Ishikawa (cell line): Measurements from ENCODE around the gene SMG7.

Experiments used
- CEBPB ChIP-seq: IDR thresholded peaks from 2 replicates; pipeline ENCODE4 v1.6.1; 2012
- CREB1 ChIP-seq: IDR thresholded peaks from 2 replicates; pipeline ENCODE4 v1.6.1; 2012; ENCODE audit warnings: low read depth
- EGR1 ChIP-seq: IDR thresholded peaks from 2 replicates; pipeline ENCODE4 v1.6.1; 2012
- EP300 ChIP-seq: IDR thresholded peaks from 2 replicates; pipeline ENCODE4 v1.6.1; 2012; ENCODE audit warnings: borderline replicate concordance
- FOXM1 ChIP-seq: IDR thresholded peaks from 2 replicates; pipeline ENCODE4 v1.6.1; 2012; ENCODE audit warnings: low read depth, borderline replicate concordance
- MAX ChIP-seq: IDR thresholded peaks from 2 replicates; pipeline ENCODE4 v1.6.1; 2012
- NFIC ChIP-seq: IDR thresholded peaks from 2 replicates; pipeline ENCODE4 v1.6.1; 2012
- RAD21 ChIP-seq: IDR thresholded peaks from 2 replicates; pipeline ENCODE4 v1.6.1; 2012; ENCODE audit warnings: low read depth
- TAF1 ChIP-seq: IDR thresholded peaks from 2 replicates; pipeline ENCODE4 v1.6.1; 2012; ENCODE audit warnings: low read depth, mild to moderate bottlenecking
- TCF12 ChIP-seq: IDR thresholded peaks from 2 replicates; pipeline ENCODE4 v1.6.1; 2012; ENCODE audit warnings: low read depth
- TEAD4 ChIP-seq: IDR thresholded peaks from 2 replicates; pipeline ENCODE4 v1.6.1; 2012
- YY1 ChIP-seq: IDR thresholded peaks from 2 replicates; pipeline ENCODE4 v1.6.1; 2012; ENCODE audit warnings: low read depth
- ZBTB7A ChIP-seq: IDR thresholded peaks from 2 replicates; pipeline ENCODE4 v1.6.1; 2012; ENCODE audit warnings: low read depth
- TF ChIP-seq, protein P1 (sequence below): IDR thresholded peaks from 2 replicates; pipeline ENCODE4 v1.6.1; 2012; ENCODE audit warnings: low read depth, mild to moderate bottlenecking
- TF ChIP-seq, protein P2 (sequence below): IDR thresholded peaks from 2 replicates; pipeline ENCODE4 v1.6.1; 2012

SMG7 gene

GRCh38 chr1:183595537-183595936 is 123.2 kb downstream of the SMG7 start:
- no peak for TF ChIP-seq RAD21
- TF ChIP-seq EGR1: no peak
- TF ChIP-seq ZBTB7A: no peak
- TF ChIP-seq EP300: no peak
- TF ChIP-seq YY1: no peak
- TF ChIP-seq, protein P1, sequence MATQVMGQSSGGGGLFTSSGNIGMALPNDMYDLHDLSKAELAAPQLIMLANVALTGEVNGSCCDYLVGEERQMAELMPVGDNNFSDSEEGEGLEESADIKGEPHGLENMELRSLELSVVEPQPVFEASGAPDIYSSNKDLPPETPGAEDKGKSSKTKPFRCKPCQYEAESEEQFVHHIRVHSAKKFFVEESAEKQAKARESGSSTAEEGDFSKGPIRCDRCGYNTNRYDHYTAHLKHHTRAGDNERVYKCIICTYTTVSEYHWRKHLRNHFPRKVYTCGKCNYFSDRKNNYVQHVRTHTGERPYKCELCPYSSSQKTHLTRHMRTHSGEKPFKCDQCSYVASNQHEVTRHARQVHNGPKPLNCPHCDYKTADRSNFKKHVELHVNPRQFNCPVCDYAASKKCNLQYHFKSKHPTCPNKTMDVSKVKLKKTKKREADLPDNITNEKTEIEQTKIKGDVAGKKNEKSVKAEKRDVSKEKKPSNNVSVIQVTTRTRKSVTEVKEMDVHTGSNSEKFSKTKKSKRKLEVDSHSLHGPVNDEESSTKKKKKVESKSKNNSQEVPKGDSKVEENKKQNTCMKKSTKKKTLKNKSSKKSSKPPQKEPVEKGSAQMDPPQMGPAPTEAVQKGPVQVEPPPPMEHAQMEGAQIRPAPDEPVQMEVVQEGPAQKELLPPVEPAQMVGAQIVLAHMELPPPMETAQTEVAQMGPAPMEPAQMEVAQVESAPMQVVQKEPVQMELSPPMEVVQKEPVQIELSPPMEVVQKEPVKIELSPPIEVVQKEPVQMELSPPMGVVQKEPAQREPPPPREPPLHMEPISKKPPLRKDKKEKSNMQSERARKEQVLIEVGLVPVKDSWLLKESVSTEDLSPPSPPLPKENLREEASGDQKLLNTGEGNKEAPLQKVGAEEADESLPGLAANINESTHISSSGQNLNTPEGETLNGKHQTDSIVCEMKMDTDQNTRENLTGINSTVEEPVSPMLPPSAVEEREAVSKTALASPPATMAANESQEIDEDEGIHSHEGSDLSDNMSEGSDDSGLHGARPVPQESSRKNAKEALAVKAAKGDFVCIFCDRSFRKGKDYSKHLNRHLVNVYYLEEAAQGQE: no peak
- TF ChIP-seq, protein P2, sequence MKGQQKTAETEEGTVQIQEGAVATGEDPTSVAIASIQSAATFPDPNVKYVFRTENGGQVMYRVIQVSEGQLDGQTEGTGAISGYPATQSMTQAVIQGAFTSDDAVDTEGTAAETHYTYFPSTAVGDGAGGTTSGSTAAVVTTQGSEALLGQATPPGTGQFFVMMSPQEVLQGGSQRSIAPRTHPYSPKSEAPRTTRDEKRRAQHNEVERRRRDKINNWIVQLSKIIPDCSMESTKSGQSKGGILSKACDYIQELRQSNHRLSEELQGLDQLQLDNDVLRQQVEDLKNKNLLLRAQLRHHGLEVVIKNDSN: no peak
- no peak for TF ChIP-seq MAX
- TF ChIP-seq TAF1: no peak
- no peak for TF ChIP-seq TEAD4
- no peak for TF ChIP-seq FOXM1
- no peak for TF ChIP-seq NFIC
- TF ChIP-seq CEBPB: no peak
- TF ChIP-seq TCF12: no peak
- no peak for TF ChIP-seq CREB1

DNA sequence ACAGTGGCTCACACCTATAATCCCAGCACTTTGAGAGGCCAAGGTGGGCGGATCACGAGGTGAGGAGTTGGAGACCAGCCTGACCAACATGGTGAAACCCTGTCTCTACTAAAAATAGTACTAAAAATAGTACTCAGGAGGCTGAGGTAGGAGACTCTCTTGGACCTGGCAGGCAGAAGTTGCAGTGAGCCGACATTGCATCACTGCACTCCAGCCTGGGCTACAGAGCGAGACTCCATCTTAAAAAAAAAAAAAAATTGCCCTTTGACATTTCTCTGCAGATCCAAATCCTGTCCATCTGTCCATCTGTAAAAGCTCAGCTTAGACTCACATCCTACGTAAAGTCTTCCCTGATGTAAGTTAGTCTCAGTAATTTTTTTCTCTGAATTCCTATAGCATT is 124.2 kb downstream of the SMG7 start:
- TF ChIP-seq TAF1 (no peak), CEBPB (no peak), CREB1 (no peak), EGR1 (no peak), YY1 (no peak), RAD21 (no peak), MAX (no peak), TCF12 (no peak), EP300 (no peak), FOXM1 (no peak), NFIC (no peak), ZBTB7A (no peak), TEAD4 (no peak)
- TF ChIP-seq, protein P1: no peak
- TF ChIP-seq, protein P2: no peak

DNA sequence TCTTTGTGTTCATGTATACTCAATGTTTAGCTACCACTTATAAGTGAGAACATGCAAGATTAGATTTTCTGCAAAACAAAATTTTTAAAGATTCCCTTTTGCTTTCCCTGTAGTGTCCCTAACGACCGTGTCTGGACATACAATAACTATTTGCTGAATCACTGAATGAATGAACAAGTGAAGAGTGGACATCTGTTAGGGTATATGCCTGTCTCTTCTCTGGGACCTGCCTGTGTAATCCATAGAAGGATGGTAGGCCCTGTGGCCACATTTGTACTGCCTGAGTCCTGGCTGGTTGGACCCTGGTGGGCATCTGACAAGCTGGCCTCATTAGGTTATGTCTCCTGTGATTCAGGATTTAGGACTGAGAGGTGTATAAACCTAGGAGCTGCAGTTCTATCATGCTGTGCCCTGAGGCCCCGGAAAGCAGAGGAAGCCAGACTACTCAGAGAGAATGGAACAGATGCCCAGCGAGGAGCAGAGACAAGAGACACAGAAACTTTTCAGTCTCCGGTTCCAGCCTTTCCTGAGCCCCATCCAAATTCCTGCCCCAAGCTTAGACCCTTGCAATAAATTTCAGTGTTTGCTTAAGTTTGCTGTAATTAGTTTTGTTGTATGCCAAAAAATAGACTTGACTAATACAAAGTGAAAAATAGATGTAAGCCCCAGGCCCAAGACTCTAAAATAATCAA is 125.5 kb downstream of the SMG7 start:
- no peak for TF ChIP-seq NFIC
- TF ChIP-seq TCF12: no peak
- TF ChIP-seq TEAD4: no peak
- TF ChIP-seq CREB1: no peak
- TF ChIP-seq YY1: no peak
- TF ChIP-seq, protein P2: no peak
- no peak for TF ChIP-seq MAX
- TF ChIP-seq FOXM1: no peak
- no peak for TF ChIP-seq CEBPB
- no peak for TF ChIP-seq ZBTB7A
- TF ChIP-seq TAF1: no peak
- TF ChIP-seq, protein P1: no peak
- no peak for TF ChIP-seq EP300

DNA sequence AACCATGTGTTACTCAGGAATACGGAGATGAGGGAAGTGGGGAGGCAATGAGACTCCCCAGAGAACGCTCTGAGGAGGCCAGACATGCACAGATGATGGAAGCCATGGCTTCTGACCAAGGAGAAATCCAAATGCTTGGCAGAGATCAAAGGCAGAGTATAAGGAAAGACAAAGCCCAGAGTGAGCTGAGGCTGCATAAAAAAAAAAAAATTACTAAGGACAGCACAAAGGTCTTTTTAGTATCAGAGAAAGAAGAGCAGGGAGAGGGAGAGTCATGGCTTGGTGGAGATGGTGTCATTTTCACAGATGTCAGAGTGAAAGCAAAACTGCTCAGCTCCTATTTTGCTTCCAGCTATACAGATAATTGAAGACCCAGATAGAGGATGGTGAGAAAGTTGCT is 126.1 kb downstream of the SMG7 start:
- no peak for TF ChIP-seq CREB1
- TF ChIP-seq, protein P2: no peak
- TF ChIP-seq TEAD4: no peak
